Endothelial cell of umbilical vein (primary cell): ENCODE data around the gene ETV1. TPM values are rescaled to one million over a fixed set of nuclear protein-coding genes. Genes with fewer than 3 reads are reported as not detected.

Source experiments
- BruUV-seq: library from RNA; stranded (reverse); fragments of 400-500 nt; replicated peaks from 2 replicates; lab custom pipeline; 2021; lab: Mats Ljungman, UMichigan
- CTCF ChIA-PET: fragments of 300-600, 350-600 bp; sonication (Branson Sonifier 250); formaldehyde crosslinking; loops from one replicate; lab custom pipeline; 2021; ENCODE audit warnings: antibody characterized with exemption, inconsistent platforms; lab: Charles Lee
- POLR2A ChIA-PET: fragments of 300-600, 350-600 bp; sonication (Branson Sonifier 250); formaldehyde crosslinking; loops from one replicate; lab custom pipeline; 2021; ENCODE audit warnings: antibody characterized with exemption, inconsistent platforms; lab: Charles Lee
- DNase-seq: peaks from one replicate; pipeline ENCODE4 v3.0.0-alpha.2; 2011; ENCODE audit warnings: low read depth, low spot score
- FAIRE-seq: peaks from 2 replicates; lab custom pipeline; 2011; peaks lifted over from hg19 to GRCh38; lab: Jason Lieb, UNC
- H2AFZ ChIP-seq: 2 replicates; pipeline ENCODE4 v1.6.0; 2012; ENCODE audit warnings: low read depth, low read length, control low read depth, inconsistent platforms
- H3K27ac ChIP-seq: 2 replicates; pipeline ENCODE4 v1.5.1; 2011; ENCODE audit warnings: low read depth, mild to moderate bottlenecking, control low read depth, low read length, moderate library complexity; ENCODE audit not compliant: insufficient read depth
- H3K27me3 ChIP-seq, 2 experiments: 2 replicates each; pipeline versions ENCODE4 v1.6.0 to v1.6.1; 2011; ENCODE audit warnings: low read length in 2 of 2, mixed read lengths in 1 of 2; ENCODE audit not compliant: control insufficient read depth in 2 of 2, insufficient read depth in 2 of 2
- H3K36me3 ChIP-seq, 2 experiments: 2 replicates in 1 of 2; 3 replicates in 1 of 2; pipeline ENCODE4 v1.5.1; 2011; ENCODE audit warnings: low read length in 2 of 2, mild to moderate bottlenecking in 1 of 2, moderate library complexity in 1 of 2; ENCODE audit not compliant: control insufficient read depth in 2 of 2, insufficient read depth in 2 of 2; ENCODE audit errors: extremely low read depth in 1 of 2
- H3K4me1 ChIP-seq: 3 replicates; pipeline ENCODE4 v1.5.1; 2011; ENCODE audit warnings: mild to moderate bottlenecking, low read length; ENCODE audit not compliant: control insufficient read depth, insufficient read depth; ENCODE audit errors: extremely low read depth
- H3K4me2 ChIP-seq: 2 replicates; pipeline ENCODE4 v1.6.1; 2011; ENCODE audit warnings: low read length, control low read depth, mixed read lengths; ENCODE audit not compliant: insufficient read depth
- H3K4me3 ChIP-seq, 3 experiments: fragments of 200-600 bp in 1 of 3; sonication (generic), shearing (Covaris generic) in 1 of 3; replicated peaks in 1 of 3; 2 replicates each; pipeline ENCODE4 v1.5.1; 2011 to 2016; ENCODE audit warnings: control low read depth in 3 of 3, low read length in 3 of 3, mild to moderate bottlenecking in 2 of 3, inconsistent platforms in 1 of 3, low read depth in 1 of 3, moderate library complexity in 1 of 3; ENCODE audit not compliant: insufficient read depth in 1 of 3
- H3K79me2 ChIP-seq: 2 replicates; pipeline ENCODE4 v1.6.0; 2012; ENCODE audit warnings: low read length, inconsistent platforms; ENCODE audit not compliant: control insufficient read depth, insufficient read depth
- H3K9ac ChIP-seq: replicated peaks from 2 replicates; pipeline ENCODE3; 2011; ENCODE audit warnings: low read length, control low read depth; ENCODE audit not compliant: insufficient read depth; ENCODE audit errors: extremely low read depth
- H3K9me1 ChIP-seq: replicated peaks from 3 replicates; pipeline ENCODE4 v1.6.0; 2011; ENCODE audit warnings: mild to moderate bottlenecking, low read length; ENCODE audit not compliant: control insufficient read depth, insufficient read depth; ENCODE audit errors: extremely low read depth
- H3K9me3 ChIP-seq: replicated peaks from 2 replicates; pipeline ENCODE4 v1.5.1; 2012; ENCODE audit warnings: low read length, inconsistent platforms; ENCODE audit not compliant: control insufficient read depth, insufficient read depth
- H4K20me1 ChIP-seq: replicated peaks from 2 replicates; pipeline ENCODE3; 2011; ENCODE audit warnings: mild to moderate bottlenecking, low read length; ENCODE audit not compliant: control insufficient read depth, insufficient read depth; ENCODE audit errors: extremely low read depth
- CTCF ChIP-seq, 2 donors: IDR thresholded peaks; 1 replicate in 1 of 2; 2 replicates in 1 of 2; pipeline ENCODE4 v1.5.1; 2011; ENCODE audit warnings: low read length in 2 of 2, mild to moderate bottlenecking in 2 of 2, moderate library complexity in 2 of 2, control low read depth in 1 of 2, inconsistent platforms in 1 of 2, low read depth in 1 of 2; ENCODE audit not compliant: insufficient read depth in 1 of 2; ENCODE audit errors: extremely low read depth in 1 of 2
- FOS ChIP-seq: IDR thresholded peaks from 2 replicates; pipeline ENCODE4 v1.6.1; 2011; ENCODE audit warnings: mild to moderate bottlenecking, low read length, moderate library complexity, borderline replicate concordance; ENCODE audit not compliant: insufficient read depth
- GATA2 ChIP-seq: IDR thresholded peaks from 2 replicates; pipeline ENCODE4 v1.7.0; 2011; ENCODE audit warnings: low read depth, mild to moderate bottlenecking, moderate library complexity, mixed read lengths, low read length; ENCODE audit not compliant: insufficient read length, insufficient read depth
- JUN ChIP-seq: IDR thresholded peaks from 2 replicates; pipeline ENCODE4 v1.6.1; 2011; ENCODE audit warnings: borderline replicate concordance, low read depth; ENCODE audit not compliant: insufficient read length, insufficient read depth
- MAX ChIP-seq: IDR thresholded peaks from 2 replicates; pipeline ENCODE4 v1.6.1; 2011; ENCODE audit not compliant: insufficient read depth, insufficient read length
- POLR2A ChIP-seq: IDR thresholded peaks from 2 replicates; pipeline ENCODE4 v1.6.1; 2012; ENCODE audit warnings: low read depth, mild to moderate bottlenecking, control low read depth, low read length
- POLR2AphosphoS5 ChIP-seq: IDR thresholded peaks from 2 replicates; pipeline ENCODE4 v1.6.1; 2012; ENCODE audit warnings: low read depth, mild to moderate bottlenecking, control low read depth, low read length, moderate library complexity; ENCODE audit not compliant: insufficient read depth
- dilution Hi-C: fragments of 300-500 bp; cut with MboI; formaldehyde crosslinking; loops from one replicate; pipeline ENCODE4 v1.15.0; 2019; ENCODE audit warnings: low sequenced_read_pairs; ENCODE audit not compliant: extremely low pct_ligation_motif_present
- intact Hi-C: fragments of 100-400 bp; cut with micrococcal nuclease; formaldehyde crosslinking; loops from one replicate; pipeline ENCODE4 v1.10.0; 2022
- polyA plus RNA-seq, 4 experiments: library from polyadenylated mRNA; depleted of rRNA in 3 of 4; stranded (reverse) in 3 of 4; unstranded in 1 of 4; fragments of >200 nt; gene quantifications; 2 replicates each; pipeline versions ENCODE4 v1.2.1 to v1.2.3, GENCODE V29; 2011 to 2012; ENCODE audit warnings: missing spikeins in 1 of 4
- total RNA-seq: library from RNA; stranded (reverse); gene quantifications from 2 replicates; pipeline ENCODE4 v1.2.3, GENCODE V29; 2021

ETV1 gene
- total and polyA plus RNA-seq, 2 donors (not counting 3 experiments of a cell fraction or from before 2014, with no cell fraction given): 8.4 to 16.6 TPM

GRCh38 chr7:13989949-13990305, 461 bp upstream of the ETV1 start:
- TF ChIP-seq GATA2: no peak
- no peak for TF ChIP-seq POLR2AphosphoS5
- TF ChIP-seq CTCF (IDR thresholded peaks at IDR 0.05; ENCODE audit: extremely low read depth in 1 of 2, insufficient read depth in 1 of 2, low read depth in 1 of 2, low read length in 2 of 2): no peak
- no peak for TF ChIP-seq JUN
- no peak for TF ChIP-seq POLR2A
- no peak for TF ChIP-seq FOS
- TF ChIP-seq MAX: no peak
- Histone ChIP-seq H3K79me2 (no peaks in the 10 kb centered on the region), H3K9me3 (no peaks in the 10 kb centered on the region), H3K27me3 (no peaks in the 10 kb centered on the region), H3K4me3 (peak overlapping the region; percentile 79 to 98 (median 96)), H3K9ac (peak overlapping the region; percentile 94), H2AFZ (peak overlapping the region; percentile 84), H4K20me1 (no peaks in the 10 kb centered on the region), H3K4me2 (peak overlapping the region; percentile 70), H3K4me1 (peaks cover 16% of the 10 kb centered on the region), H3K9me1 (no peaks in the 10 kb centered on the region), H3K36me3 (peaks cover 0 to 3% of the 10 kb centered on the region in 2 experiments), H3K27ac (peak overlapping the region; percentile 88)
- CTCF ChIA-PET: interaction anchor here (0.9 to 4.9 kb wide), 11 partner anchors 8 to 714 kb away, joined by 3 to 72 read pairs (median 4); no protein-coding TSS in a partner anchor
- intact Hi-C loops: loop anchor here (1.0 to 10.0 kb wide), 4 partner anchors 9 to 1695 kb away; partner anchors contain the start of gene MEOX2
- POLR2A ChIA-PET: interaction anchor here (0.5 to 1.7 kb wide), 3 partner anchors 9 to 1140 kb away, joined by 3 to 10 read pairs (median 7); no protein-coding TSS in a partner anchor
- DNase-seq (no peak), FAIRE-seq (no peak)
- dilution Hi-C loops: no loop called here
- BruUV-seq: no TSS peak
